ENCODE measurements around the gene DLGAP4.

DLGAP4 gene

GRCh38 chr20:36481380-36482043 lies 175.4 kb downstream of the DLGAP4 start:
- in situ Hi-C loops (cut with HindIII; ENCODE audit: low sequenced_read_pairs), result loop anchor here (25.0 kb wide), 1 partner anchor 281 kb away; the partner anchor contains the start of gene DSN1
- TF ChIP-seq CTCF (IDR thresholded peaks at IDR 0.05; ENCODE audit: low read depth, low read length, missing control alignments), result no peak
- DNase-seq (ENCODE audit: low read depth), result no peak
- no peak overlapping the region for H3K4me3 ChIP-seq (ENCODE audit: low read depth, low read length)

- no peak for TF ChIP-seq CTCF (IDR thresholded peaks at IDR 0.05; ENCODE audit: low read depth, low read length, missing control alignments)
- no peak for DNase-seq (ENCODE audit: low read depth)
- no peak overlapping the region for H3K4me3 ChIP-seq (ENCODE audit: low read depth, low read length)
- in situ Hi-C loops (cut with HindIII; ENCODE audit: low sequenced_read_pairs), result loop anchor here (25.0 kb wide), 1 partner anchor 280 kb away; the partner anchor contains the start of gene DSN1
These were observed 175.9 kb downstream of the DLGAP4 start for GRCh38 chr20:36482044-36482473.

- DNase-seq (ENCODE audit: low read depth), result no peak
- H3K4me3 ChIP-seq (ENCODE audit: low read depth, low read length), result no peak overlapping the region
- no peak for TF ChIP-seq CTCF (IDR thresholded peaks at IDR 0.05; ENCODE audit: low read depth, low read length, missing control alignments)
- in situ Hi-C loops (cut with HindIII; ENCODE audit: low sequenced_read_pairs), result loop anchor here (25.0 kb wide), 1 partner anchor 279 kb away; the partner anchor contains the start of gene DSN1
These were observed 177.2 kb downstream of the DLGAP4 start for GRCh38 chr20:36483209-36483918.

GRCh38 chr20:36483919-36484808 lies 178.0 kb downstream of the DLGAP4 start:
- no peak overlapping the region for H3K4me3 ChIP-seq (ENCODE audit: low read depth, low read length)
- in situ Hi-C loops (cut with HindIII; ENCODE audit: low sequenced_read_pairs), result loop anchor here (25.0 kb wide), 1 partner anchor 278 kb away; the partner anchor contains the start of gene DSN1
- TF ChIP-seq CTCF (IDR thresholded peaks at IDR 0.05; ENCODE audit: low read depth, low read length, missing control alignments), result no peak
- no peak for DNase-seq (ENCODE audit: low read depth)

GRCh38 chr20:36485286-36485685 lies 179.1 kb downstream of the DLGAP4 start:
- no peak overlapping the region for H3K4me3 ChIP-seq (ENCODE audit: low read depth, low read length)
- no peak for DNase-seq (ENCODE audit: low read depth)
- in situ Hi-C loops (cut with HindIII; ENCODE audit: low sequenced_read_pairs), result loop anchor here (25.0 kb wide), 1 partner anchor 277 kb away; the partner anchor contains the start of gene DSN1
- no peak for TF ChIP-seq CTCF (IDR thresholded peaks at IDR 0.05; ENCODE audit: low read depth, low read length, missing control alignments)

GRCh38 chr20:36487069-36487468 lies 180.9 kb downstream of the DLGAP4 start:
- in situ Hi-C loops (cut with HindIII; ENCODE audit: low sequenced_read_pairs), result loop anchor here (25.0 kb wide), 1 partner anchor 275 kb away; the partner anchor contains the start of gene DSN1
- DNase-seq (ENCODE audit: low read depth), result no peak
- no peak for TF ChIP-seq CTCF (IDR thresholded peaks at IDR 0.05; ENCODE audit: low read depth, low read length, missing control alignments)
- H3K4me3 ChIP-seq (ENCODE audit: low read depth, low read length), result no peak overlapping the region

Data from astrocyte of the cerebellum (primary cell).